Heart left ventricle (tissue), 16 donors: ENCODE data around the gene GTF2IRD1. TPM values are rescaled to one million over a fixed set of nuclear protein-coding genes. Genes with fewer than 3 reads are reported as not detected.

ENCODE experiments used
- ATAC-seq, 4 donors: fragments of 200-7000 bp; cut with Tn5 transposase; one replicate each; pipeline ENCODE4 v1.9.1; 2020 to 2022; ENCODE audit warnings: moderate library complexity in 4 of 4, mild to moderate bottlenecking in 3 of 4, moderate number of reproducible peaks in 1 of 4
- DNase-seq, 5 donors: peaks; one replicate each; pipeline ENCODE4 v3.0.0-alpha.2; 2020
- H3K27ac ChIP-seq, 12 donors: fragments of 200-600 bp; sonication (generic) in 4 of 12; one replicate each; pipeline versions ENCODE4 v1.5.0 to v1.8.0; 2016 to 2022; ENCODE audit warnings: mild to moderate bottlenecking in 2 of 12
- H3K27me3 ChIP-seq, 9 donors: fragments of 200-600 bp; sonication (generic) in 2 of 9; one replicate each; pipeline versions ENCODE4 v1.5.1 to v1.8.0; 2016 to 2022; ENCODE audit warnings: mild to moderate bottlenecking in 3 of 9
- H3K36me3 ChIP-seq, 9 donors: fragments of 200-600 bp; sonication (generic) in 2 of 9; one replicate each; pipeline versions ENCODE4 v1.5.0 to v1.8.0; 2018 to 2022; ENCODE audit warnings: mild to moderate bottlenecking in 2 of 9
- H3K4me1 ChIP-seq, 12 donors: fragments of 200-600 bp; sonication (generic) in 4 of 12; one replicate each; pipeline versions ENCODE4 v1.5.0 to v1.8.0; 2016 to 2022; ENCODE audit warnings: mild to moderate bottlenecking in 3 of 12
- H3K4me3 ChIP-seq, 12 donors: fragments of 200-600 bp; sonication (generic) in 4 of 12; one replicate each; pipeline versions ENCODE4 v1.5.0 to v1.8.0; 2017 to 2022; ENCODE audit warnings: mild to moderate bottlenecking in 9 of 12, moderate library complexity in 4 of 12
- H3K9me3 ChIP-seq, 12 donors: fragments of 200-600 bp; sonication (generic) in 4 of 12; one replicate each; pipeline versions ENCODE4 v1.5.0 to v1.8.0; 2016 to 2022; ENCODE audit warnings: mild to moderate bottlenecking in 1 of 12
- CTCF ChIP-seq, 12 donors: fragments of 200-600 bp; sonication (generic) in 4 of 12; IDR thresholded peaks; one replicate each; pipeline versions ENCODE4 v1.5.0 to v1.8.0; 2018 to 2022; ENCODE audit warnings: antibody characterized with exemption in 12 of 12, mild to moderate bottlenecking in 5 of 12
- POLR2A ChIP-seq, 2 donors: fragments of 450-650 bp; IDR thresholded peaks; one replicate each; pipeline ENCODE4 v1.6.1; 2017; ENCODE audit warnings: antibody characterized with exemption in 2 of 2, mild to moderate bottlenecking in 2 of 2, moderate library complexity in 2 of 2
- WGBS, 4 donors: extraction: QIAGEN DNeasy Blood & Tissue Kit in 2 of 4; methylation state at CpG; one replicate each; pipeline versions ENCODE4 v1.1.5 to v1.1.7; 2013 to 2018; 5-methylcytosine and 5-hydroxymethylcytosine counted together
- intact Hi-C, 10 donors: fragments of 100-400 bp; cut with DNase I; formaldehyde crosslinking; loops; one replicate each; pipeline versions ENCODE4 v1.11.1 to v1.14.2; 2022
- polyA plus RNA-seq, 2 donors: library from polyadenylated mRNA; stranded (reverse); fragments of 200-250 nt; gene quantifications; one replicate each; pipeline ENCODE4 v1.2.3, GENCODE V29; 2013
- total RNA-seq, 9 donors: library from RNA; depleted of rRNA in 2 of 9; stranded (reverse); fragments of >200 nt in 2 of 9; fragmentation: NEBNext Ultra II Directional in 3 of 9; extraction: Animal tissue kit (Norgen Biotek cat#: 25700) in 3 of 9; gene quantifications; one replicate each; pipeline versions ENCODE4 v1.1.0 to v1.2.4, GENCODE V29; 2016 to 2023
- donor health status: ischemic (EF 13 %, LVEDD 7.1; RV severe dilation, severe dysfunction).
- donor health status: healthy with polysubstance abuse.
- donor health status: DM: no; HTN: yes; CAD: no.
- donor health status: DM: no; HTN: no; CAD: no.
- donor health status: ischemic (EF 25% LVEDD 6.9; RV normal size, moderate dysfunction).
- donor health status: ischemic (EF 25% LVEDD 5.7; RV mildly dilated, moderate dysfunction).
- donor health status: healthy.
- donor health status: DM: yes; HTN: yes; CAD: no.
- donor health status: ischemic (EF 35%, LVEDD 5.7; RV mildly dilated, moderate dysfunction).
- donor health status: nonischemic (EF 11% LVEDD 7.7; RV severe dilation, severe dysfunction).
- donor health status: DM: yes; HTN: yes; CAD: no.
- donor health status: PGD.
- donor health status: ischemic (EF 29% LVEDD 5.4; RV normal size, mild dysfunction).
- donor health status: nonischemic (EF 23%, LVEDD 6.1; RV moderate dilation, normal function).

The GTF2IRD1 gene
- total and polyA plus RNA-seq, 11 donors = 10.0 to 40.4 (median 15.6) TPM

- TF ChIP-seq CTCF (IDR thresholded peaks at IDR 0.05) = no peak
- no peak for TF ChIP-seq POLR2A (IDR thresholded peaks at IDR 0.05)
- no peak overlapping the region for H3K4me3 ChIP-seq
- no peaks in the 10 kb centered on the region for H3K27me3 ChIP-seq
- no peaks in the 10 kb centered on the region for H3K9me3 ChIP-seq
- DNase-seq (peak; percentile 47 to 80 (median 62)), ATAC-seq (peak; percentile 49 to 66 (median 55))
- no peaks in the 10 kb centered on the region for H3K36me3 ChIP-seq
- 53 to 78% (median 62%) methylated on average over 10 to 14 of the region's 14 CpGs for WGBS, 4 donors
- peak overlapping the region in 11 of 12 donors; percentile 16 to 90 (median 71) for H3K27ac ChIP-seq
- peaks cover 0 to 24% (median 7%) of the 10 kb centered on the region in 12 donors for H3K4me1 ChIP-seq
- intact Hi-C loops = loop anchor here in 4 of 10 donors (2.0 to 10.0 kb wide), 4 partner anchors 32 to 48 kb away; partner anchors contain the start of gene GTF2IRD1 (in 1 of the 4)
These were observed 48.6 kb downstream of the GTF2IRD1 start for GRCh38 chr7:74502216-74502891.

GRCh38 chr7:74503061-74503460 is 49.4 kb downstream of the GTF2IRD1 start:
- H3K4me3 ChIP-seq = no peak overlapping the region
- no peak for DNase-seq
- peaks cover 0 to under 1% (median 0%) of the 10 kb centered on the region in 9 donors for H3K36me3 ChIP-seq
- H3K4me1 ChIP-seq = peaks cover 0 to 24% (median 7%) of the 10 kb centered on the region in 12 donors
- H3K27me3 ChIP-seq = no peaks in the 10 kb centered on the region
- intact Hi-C loops = loop anchor here in 4 of 10 donors (2.0 to 10.0 kb wide), 4 partner anchors 32 to 48 kb away; partner anchors contain the start of gene GTF2IRD1 (in 1 of the 4)
- no peaks in the 10 kb centered on the region for H3K9me3 ChIP-seq
- peak in 1 of 4 donors; percentile 16 for ATAC-seq
- no peak for TF ChIP-seq CTCF (IDR thresholded peaks at IDR 0.05)
- no peak for TF ChIP-seq POLR2A (IDR thresholded peaks at IDR 0.05)
- WGBS, 4 donors = 78 to 90% (median 81%) methylated on average over 8 of the region's 8 CpGs
- H3K27ac ChIP-seq = peak overlapping the region in 5 of 12 donors; percentile 47 to 90 (median 77)

DNA sequence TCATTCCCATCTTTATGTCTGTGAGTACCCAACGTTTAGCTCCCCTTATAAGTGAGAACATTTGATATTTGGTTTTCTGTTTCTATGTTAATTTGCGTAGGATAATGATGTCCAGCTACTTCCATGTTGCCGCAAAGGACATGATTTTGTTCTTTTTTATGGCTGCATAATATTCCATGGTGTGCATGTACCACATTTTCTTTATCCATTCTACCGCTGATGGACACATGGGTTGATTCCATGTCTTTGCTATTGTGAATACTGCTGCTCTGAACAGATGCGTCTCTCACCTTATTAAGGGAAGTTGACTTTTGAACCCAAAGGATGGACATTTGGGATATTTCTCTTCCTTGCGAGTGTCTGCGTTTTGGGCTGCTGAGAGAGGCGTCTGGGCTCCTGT is 50.2 kb downstream of the GTF2IRD1 start:
- no peak overlapping the region for H3K27ac ChIP-seq

More for the DNA sequence above, 50.2 kb downstream of the GTF2IRD1 start:
- H3K36me3 ChIP-seq = peaks cover 0 to 3% (median 0%) of the 10 kb centered on the region in 9 donors
- no peaks in the 10 kb centered on the region for H3K27me3 ChIP-seq
- no peak for TF ChIP-seq CTCF (IDR thresholded peaks at IDR 0.05)
- no peak for TF ChIP-seq POLR2A (IDR thresholded peaks at IDR 0.05)
- no peak overlapping the region for H3K4me3 ChIP-seq
- 97 to 98% (median 98%) methylated on average over 8 of the region's 8 CpGs for WGBS, 4 donors
- ATAC-seq = no peak
- H3K4me1 ChIP-seq = peaks cover 0 to 21% (median 7%) of the 10 kb centered on the region in 12 donors
- no peak for DNase-seq
- H3K9me3 ChIP-seq = no peaks in the 10 kb centered on the region
- intact Hi-C loops = loop anchor here in 4 of 10 donors (2.0 to 10.0 kb wide), 4 partner anchors 31 to 49 kb away; partner anchors contain the start of gene GTF2IRD1 (in 1 of the 4)
